Measurements from ENCODE around the gene URM1.

The URM1 gene

DNA sequence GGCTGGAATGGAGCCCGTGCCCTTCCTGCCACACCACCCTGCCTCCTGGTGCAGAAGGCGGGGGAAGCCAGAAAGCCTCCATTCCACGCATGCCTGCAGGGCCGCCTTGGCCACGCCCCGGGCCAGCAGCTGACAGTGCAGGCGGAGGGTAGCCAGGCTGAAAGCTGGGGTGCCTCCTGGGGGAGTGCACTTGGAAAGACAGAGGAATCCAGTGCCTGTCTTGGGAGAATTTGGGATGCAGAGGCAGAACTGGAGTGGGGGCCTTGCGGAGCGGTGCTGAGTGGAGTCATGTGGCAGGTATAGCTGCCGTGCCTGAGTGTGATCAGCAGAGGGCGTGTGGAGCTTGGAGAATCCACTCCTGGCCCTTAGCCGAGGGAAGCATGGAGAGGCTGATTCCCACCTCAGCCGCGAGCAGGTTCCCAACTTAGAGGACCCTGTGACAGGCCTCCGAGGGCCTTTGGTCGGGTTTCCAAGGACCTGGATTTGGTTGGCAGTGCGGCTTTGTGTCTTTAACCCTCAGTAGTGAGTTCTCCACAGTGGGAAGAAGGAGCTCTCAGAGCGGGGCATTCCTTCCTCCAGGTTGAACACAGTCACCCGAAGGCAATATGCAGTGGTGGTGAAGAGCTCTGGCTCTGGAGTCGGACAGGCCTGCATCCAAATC is 9.1 kb upstream of the URM1 start:
- H3K36me3 ChIP-seq (ENCODE audit: insufficient read depth, low read length), result no peaks in the 10 kb centered on the region; the same call in 1 of the 2 replicates
- peaks cover 23% of the 10 kb centered on the region for H3K4me1 ChIP-seq (ENCODE audit: insufficient read depth, low read length)
- H3K9me3 ChIP-seq (ENCODE audit: control insufficient read depth, insufficient read depth, low read length), result no peaks in the 10 kb centered on the region
- H3K9ac ChIP-seq (ENCODE audit: low read depth, low read length), result no peak overlapping the region

DNA sequence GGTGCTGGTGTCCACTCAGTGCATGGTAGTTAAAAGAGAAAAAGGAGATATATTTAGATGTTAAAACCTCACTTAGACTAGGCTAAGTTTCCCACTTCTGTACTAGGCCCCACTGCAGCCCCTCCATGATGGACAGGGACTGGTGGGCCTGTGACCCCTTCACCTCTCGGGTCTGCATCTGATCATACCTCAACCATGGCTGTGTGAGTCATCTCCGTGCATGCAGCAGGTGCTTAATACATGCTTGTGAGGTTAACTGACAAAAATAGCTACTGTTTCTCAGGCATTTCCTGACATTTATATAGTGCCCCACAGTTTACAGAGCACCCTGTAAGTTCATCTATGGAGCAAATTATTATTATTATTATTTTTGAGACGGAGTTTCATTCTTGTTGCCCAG is 8.4 kb upstream of the URM1 start:
- Histone ChIP-seq H3K9me3 (ENCODE audit: control insufficient read depth, insufficient read depth, low read length) (no peaks in the 10 kb centered on the region), H3K4me1 (ENCODE audit: insufficient read depth, low read length) (peaks cover 23% of the 10 kb centered on the region), H3K9ac (ENCODE audit: low read depth, low read length) (no peak overlapping the region), H3K36me3 (ENCODE audit: insufficient read depth, low read length) (no peaks in the 10 kb centered on the region; the same call in 1 of the 2 replicates)

GRCh38 chr9:128365525-128365924 is 5.6 kb upstream of the URM1 start:
- peaks cover 23% of the 10 kb centered on the region for H3K4me1 ChIP-seq (ENCODE audit: insufficient read depth, low read length)
- H3K9ac ChIP-seq (ENCODE audit: low read depth, low read length), result peak overlapping the region; percentile 45
- no peaks in the 10 kb centered on the region for H3K36me3 ChIP-seq (ENCODE audit: insufficient read depth, low read length)
- H3K9me3 ChIP-seq (ENCODE audit: control insufficient read depth, insufficient read depth, low read length), result no peaks in the 10 kb centered on the region

DNA sequence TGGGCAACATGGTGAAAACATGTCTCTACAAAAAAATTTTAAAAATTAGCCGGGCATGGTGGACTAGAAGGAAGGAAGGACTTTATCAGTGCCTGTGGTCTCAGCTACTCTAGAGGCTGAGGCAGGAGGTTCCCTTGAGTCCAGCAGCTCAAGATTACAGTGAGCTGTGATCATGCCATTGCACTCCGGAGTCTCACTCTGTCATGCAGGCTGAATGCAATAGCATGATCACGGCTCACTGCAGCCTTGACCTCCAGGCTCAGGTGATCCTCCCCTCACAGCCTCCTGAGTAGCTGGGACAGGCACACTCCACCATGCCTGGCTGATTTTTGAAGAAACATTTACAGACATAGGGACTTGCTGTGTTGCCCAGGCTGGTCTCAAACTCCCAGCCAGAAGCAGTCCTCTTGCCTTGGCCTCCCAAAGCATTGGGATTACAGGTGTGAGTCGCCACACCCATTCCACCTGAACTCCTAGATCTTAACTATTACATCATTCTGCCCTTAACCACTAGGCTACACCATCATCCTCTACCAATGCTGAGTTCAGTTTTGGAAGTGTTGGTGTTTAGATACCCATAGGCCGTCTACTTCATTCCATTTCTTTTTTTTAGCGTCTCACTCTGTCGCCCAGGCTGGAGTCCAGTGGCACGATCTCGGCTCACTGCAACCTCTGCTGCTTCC is 2.0 kb upstream of the URM1 start:
- no peaks in the 10 kb centered on the region for H3K9me3 ChIP-seq (ENCODE audit: control insufficient read depth, insufficient read depth, low read length)

GRCh38 chr9:128370367-128370751 is 815 bp upstream of the URM1 start:
- Histone ChIP-seq H3K4me1 (ENCODE audit: insufficient read depth, low read length) (peaks cover 5% of the 10 kb centered on the region), H3K9me3 (ENCODE audit: control insufficient read depth, insufficient read depth, low read length) (no peaks in the 10 kb centered on the region), H3K9ac (ENCODE audit: low read depth, low read length) (peak overlapping the region; percentile 69), H3K36me3 (ENCODE audit: insufficient read depth, low read length) (no peaks in the 10 kb centered on the region)

More for the DNA sequence above, 2.0 kb upstream of the URM1 start:
- H3K36me3 ChIP-seq (ENCODE audit: insufficient read depth, low read length), result no peaks in the 10 kb centered on the region
- peaks cover 12% of the 10 kb centered on the region for H3K4me1 ChIP-seq (ENCODE audit: insufficient read depth, low read length)
- H3K9ac ChIP-seq (ENCODE audit: low read depth, low read length), result no peak overlapping the region

DNA sequence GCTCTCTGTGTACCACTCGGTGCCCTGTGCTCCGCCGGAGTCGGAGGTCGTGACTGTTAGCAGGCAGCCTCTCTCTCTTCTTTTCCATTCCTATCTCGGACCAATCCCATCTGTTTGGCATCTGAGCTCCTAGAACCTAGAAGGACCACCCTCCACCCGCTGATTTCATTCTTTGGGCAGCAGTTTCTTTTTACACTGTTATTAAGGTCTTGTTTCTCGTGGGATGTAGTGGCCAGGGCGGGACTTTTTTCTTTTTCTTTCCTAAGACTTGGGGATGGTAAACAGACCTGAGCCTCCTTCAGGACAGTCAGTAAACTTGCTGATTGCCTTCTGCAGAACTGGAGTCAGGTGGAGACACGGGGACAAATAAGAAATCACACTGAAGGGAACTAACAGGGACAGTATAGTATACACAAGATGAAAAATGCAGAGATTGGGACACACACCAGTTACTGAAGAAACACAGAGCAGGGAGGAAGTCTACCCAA is 500 bp downstream of the URM1 start:
- H3K9me3 ChIP-seq (ENCODE audit: control insufficient read depth, insufficient read depth, low read length), result no peaks in the 10 kb centered on the region

GRCh38 chr9:128372188-128372641 is 1.0 kb downstream of the URM1 start:
- H3K9ac ChIP-seq (ENCODE audit: low read depth, low read length), result peak overlapping the region; percentile 69; the same call in 1 of the 2 replicates
- 0 out of 2 replicates have a peak, but pooled peaks cover 5% of the 10 kb centered on the region for H3K4me1 ChIP-seq (ENCODE audit: insufficient read depth, low read length)
- no peaks in the 10 kb centered on the region for H3K9me3 ChIP-seq (ENCODE audit: control insufficient read depth, insufficient read depth, low read length)
- H3K36me3 ChIP-seq (ENCODE audit: insufficient read depth, low read length), result no peaks in the 10 kb centered on the region

More for the DNA sequence above, 500 bp downstream of the URM1 start:
- H3K36me3 ChIP-seq (ENCODE audit: insufficient read depth, low read length), result no peaks in the 10 kb centered on the region
- H3K4me1 ChIP-seq (ENCODE audit: insufficient read depth, low read length), result 0 out of 2 replicates have a peak, but pooled peaks cover 5% of the 10 kb centered on the region
- peak overlapping the region; percentile 69 for H3K9ac ChIP-seq (ENCODE audit: low read depth, low read length)

DNA sequence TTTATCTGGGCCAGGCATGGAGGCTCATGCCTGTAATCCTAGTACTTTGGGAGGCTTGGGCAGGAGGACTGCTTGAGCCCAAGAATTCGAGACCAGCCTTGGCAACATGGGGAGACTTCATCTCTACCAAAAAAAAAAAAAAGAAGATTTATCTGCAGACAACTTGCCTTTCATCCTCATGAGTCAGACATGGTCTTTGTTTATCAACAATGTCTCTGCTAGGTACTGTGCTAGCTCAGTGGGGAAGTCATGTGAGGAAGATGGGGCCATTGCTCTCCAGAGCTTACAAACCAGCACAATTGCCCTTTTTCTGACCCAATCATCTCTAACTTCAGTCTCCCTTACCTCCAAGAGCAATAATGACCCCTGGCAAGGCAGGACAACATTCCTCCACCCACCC is 1.6 kb downstream of the URM1 start:
- H3K36me3 ChIP-seq (ENCODE audit: insufficient read depth, low read length), result no peaks in the 10 kb centered on the region
- no peaks in the 10 kb centered on the region for H3K9me3 ChIP-seq (ENCODE audit: control insufficient read depth, insufficient read depth, low read length)
- 0 out of 2 replicates have a peak, but pooled peaks cover 5% of the 10 kb centered on the region for H3K4me1 ChIP-seq (ENCODE audit: insufficient read depth, low read length)
- no peak overlapping the region for H3K9ac ChIP-seq (ENCODE audit: low read depth, low read length)

DNA sequence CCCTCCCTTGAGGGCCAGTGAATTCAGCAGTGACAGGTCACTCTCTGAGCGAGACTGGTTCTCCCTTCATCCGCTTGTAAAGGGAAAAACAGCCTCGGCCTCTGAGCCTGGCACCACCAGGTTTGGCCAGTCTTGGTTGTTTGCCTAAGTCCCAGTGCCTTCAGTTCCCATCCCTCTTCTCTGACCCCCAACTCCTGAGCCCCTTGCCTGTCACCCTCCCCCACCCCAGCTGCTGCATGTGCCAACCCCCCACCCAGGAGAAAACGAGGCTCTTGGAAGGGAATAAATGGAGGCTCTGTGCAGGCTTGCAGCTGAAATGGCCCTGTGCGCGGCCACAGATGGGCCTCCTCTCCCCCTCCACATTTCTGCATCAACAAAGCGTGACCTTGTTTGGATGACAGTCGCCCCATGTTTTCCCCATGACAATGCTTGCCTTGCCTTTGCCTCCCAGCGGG is 3.1 kb downstream of the URM1 start:
- Histone ChIP-seq H3K9me3 (ENCODE audit: control insufficient read depth, insufficient read depth, low read length) (no peaks in the 10 kb centered on the region), H3K9ac (ENCODE audit: low read depth, low read length) (no peak overlapping the region), H3K4me1 (ENCODE audit: insufficient read depth, low read length) (0 out of 2 replicates have a peak, but pooled peaks cover 5% of the 10 kb centered on the region), H3K36me3 (ENCODE audit: insufficient read depth, low read length) (no peaks in the 10 kb centered on the region; the same call in 1 of the 2 replicates)

GRCh38 chr9:128375865-128376264 is 4.7 kb downstream of the URM1 start:
- no peak overlapping the region; the same call in 1 of the 2 replicates for H3K9ac ChIP-seq (ENCODE audit: low read depth, low read length)
- 0 out of 2 replicates have a peak, but pooled peaks cover 5% of the 10 kb centered on the region for H3K4me1 ChIP-seq (ENCODE audit: insufficient read depth, low read length)
- no peaks in the 10 kb centered on the region for H3K9me3 ChIP-seq (ENCODE audit: control insufficient read depth, insufficient read depth, low read length)
- H3K36me3 ChIP-seq (ENCODE audit: insufficient read depth, low read length), result no peaks in the 10 kb centered on the region; the same call in 1 of the 2 replicates

DNA sequence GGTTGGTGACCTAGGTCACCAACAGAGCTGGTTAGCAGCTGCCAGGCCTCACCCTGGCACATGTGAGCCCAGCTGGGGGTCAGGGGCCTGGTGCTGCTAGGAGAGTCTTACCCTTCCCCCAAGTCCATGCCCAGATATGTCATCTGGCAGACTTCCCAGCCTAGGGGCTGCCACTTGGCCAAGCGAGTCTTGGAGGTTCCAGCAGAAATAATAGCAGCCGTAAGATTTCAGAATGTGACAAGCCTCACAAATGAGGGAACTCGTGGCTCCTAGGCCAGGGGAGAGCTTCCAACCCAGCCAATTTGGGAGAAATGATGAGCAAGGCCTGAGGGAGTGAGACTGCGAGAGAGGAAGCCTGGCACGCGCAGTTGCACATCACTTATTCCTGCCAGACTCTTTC is 11.1 kb downstream of the URM1 start:
- H3K36me3 ChIP-seq (ENCODE audit: insufficient read depth, low read length), result no peaks in the 10 kb centered on the region; the same call in 1 of the 2 replicates
- H3K9me3 ChIP-seq (ENCODE audit: control insufficient read depth, insufficient read depth, low read length), result no peaks in the 10 kb centered on the region
- H3K4me1 ChIP-seq (ENCODE audit: insufficient read depth, low read length), result peaks cover 45% of the 10 kb centered on the region
- no peak overlapping the region for H3K9ac ChIP-seq (ENCODE audit: low read depth, low read length)

DNA sequence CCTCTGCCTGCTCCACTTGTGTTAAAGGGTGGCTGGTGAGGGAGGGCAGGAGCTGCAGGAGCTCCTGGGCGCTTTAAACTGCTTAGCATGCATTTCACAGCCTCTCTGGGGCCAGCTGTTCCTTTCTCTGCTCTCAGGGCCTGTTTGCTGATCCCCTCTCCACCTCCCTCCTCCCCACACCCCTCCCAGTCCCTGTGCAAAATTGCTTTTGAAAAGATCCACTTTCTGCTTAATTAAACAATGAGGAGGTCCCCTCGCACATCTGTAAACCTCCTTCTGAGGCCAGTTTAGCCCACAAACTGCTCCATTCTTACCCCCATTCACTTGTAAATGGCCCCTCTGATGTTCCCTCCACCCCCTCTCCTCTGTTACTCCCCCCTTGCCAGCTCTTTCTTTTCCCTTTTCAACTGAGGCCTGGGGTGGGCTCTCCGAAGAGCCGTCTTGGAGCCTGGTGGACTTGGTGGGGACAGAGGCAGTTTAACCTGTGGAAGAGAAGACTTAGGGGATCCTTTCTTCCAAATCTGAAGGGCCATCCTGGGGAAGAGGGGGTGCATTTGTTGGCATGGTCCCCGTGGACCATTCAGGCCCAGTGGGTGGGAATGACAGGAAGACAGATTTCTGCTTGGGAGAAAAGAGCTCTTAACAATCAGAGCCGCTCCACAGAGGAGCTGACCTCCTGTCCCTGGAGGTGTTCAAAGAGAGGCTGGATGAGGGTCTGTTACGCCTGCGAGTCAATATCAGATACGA is 12.0 kb downstream of the URM1 start:
- Histone ChIP-seq H3K36me3 (ENCODE audit: insufficient read depth, low read length) (no peaks in the 10 kb centered on the region; the same call in 1 of the 2 replicates), H3K9ac (ENCODE audit: low read depth, low read length) (no peak overlapping the region; the same call in 1 of the 2 replicates), H3K4me1 (ENCODE audit: insufficient read depth, low read length) (peaks cover 45% of the 10 kb centered on the region), H3K9me3 (ENCODE audit: control insufficient read depth, insufficient read depth, low read length) (no peaks in the 10 kb centered on the region)

- Histone ChIP-seq H3K9me3 (ENCODE audit: control insufficient read depth, insufficient read depth, low read length) (no peaks in the 10 kb centered on the region), H3K36me3 (ENCODE audit: insufficient read depth, low read length) (no peaks in the 10 kb centered on the region), H3K4me1 (ENCODE audit: insufficient read depth, low read length) (peaks cover 45% of the 10 kb centered on the region), H3K9ac (ENCODE audit: low read depth, low read length) (no peak overlapping the region)
These were observed 12.6 kb downstream of the URM1 start for GRCh38 chr9:128383791-128384190.
